K562 (cell line): Measurements from ENCODE around the gene SLC3A2. TPM values are rescaled to one million over a fixed set of nuclear protein-coding genes. Genes with fewer than 3 reads are reported as not detected.

Experiments
- BHLHE40 ChIP-seq: IDR thresholded peaks from 2 replicates; pipeline ENCODE4 v1.6.1; 2011; ENCODE audit warnings: low read length, improper control_type of control experiment
- CHD7 ChIP-seq: fragments of 200-600 bp; sonication (generic); IDR thresholded peaks from one replicate; pipeline ENCODE4 v1.6.1; 2012; ENCODE audit warnings: mild to moderate bottlenecking, low read depth, low read length, inconsistent platforms
- CUX1 ChIP-seq: fragments of 200-800 bp; sonication (Bioruptor generic); IDR thresholded peaks from 2 replicates; pipeline ENCODE4 v1.6.1; 2016; ENCODE audit warnings: missing genetic modification characterization, missing compliant biosample characterization
- DPF2 ChIP-seq: fragments of 450-650 bp; IDR thresholded peaks from 2 replicates; pipeline ENCODE4 v1.6.1; 2016
- ETV5 ChIP-seq: sonication (generic); formaldehyde crosslinking; IDR thresholded peaks from 2 replicates; pipeline ENCODE4 v1.4.0; 2020; ENCODE audit warnings: low read depth, mild to moderate bottlenecking, missing genetic modification reagents
- MEF2A ChIP-seq: IDR thresholded peaks from 2 replicates; pipeline ENCODE4 v1.6.1; 2011; ENCODE audit warnings: low read depth, mild to moderate bottlenecking, low read length, moderate library complexity; ENCODE audit not compliant: control insufficient read depth
- NCOA2 ChIP-seq, 2 experiments: fragments of 450-650 bp; IDR thresholded peaks; 2 replicates each; pipeline ENCODE4 v1.6.1; 2018; ENCODE audit warnings: mild to moderate bottlenecking in 2 of 2, moderate library complexity in 1 of 2; ENCODE audit not compliant: partially characterized antibody in 2 of 2
- POLR2B ChIP-seq: fragments of 450-650 bp; IDR thresholded peaks from 2 replicates; pipeline ENCODE4 v1.6.1; 2018; ENCODE audit warnings: low read depth; ENCODE audit not compliant: partially characterized antibody
- ZBTB8A ChIP-seq: fragments of 450-650 bp; IDR thresholded peaks from 2 replicates; pipeline ENCODE4 v1.6.1; 2018; ENCODE audit warnings: mild to moderate bottlenecking, moderate library complexity; ENCODE audit not compliant: partially characterized antibody
- ZNF175 ChIP-seq: fragments of 200-800 bp; sonication (Bioruptor generic); IDR thresholded peaks from 2 replicates; pipeline ENCODE4 v1.6.1; 2016; ENCODE audit warnings: low read depth, mild to moderate bottlenecking, missing genetic modification characterization, missing compliant biosample characterization
- polyA plus RNA-seq, 8 experiments: library from polyadenylated mRNA; depleted of rRNA in 4 of 8; stranded (reverse) in 5 of 8; unstranded in 3 of 8; fragments of >200 nt; fragmentation: Nextera tagmentation in 2 of 8; fragmentation: Illumina TruSeq in 1 of 8; extraction: Ambion mirVana in 2 of 8; extraction: Trizol in 1 of 8; gene quantifications; 2 replicates each; pipeline versions ENCODE4 v1.2.1 to v1.2.3, GENCODE V29; 2011 to 2014; ENCODE audit warnings: inconsistent platforms in 1 of 8, missing spikeins in 1 of 8
- total RNA-seq, 7 experiments: library from RNA; depleted of rRNA in 6 of 7; stranded (reverse); fragments of >200 nt in 6 of 7; fragmentation: Illumina TruSeq in 2 of 7; extraction: Trizol in 2 of 7; gene quantifications; 2 replicates each; pipeline versions ENCODE4 v1.2.1 to v1.2.3, GENCODE V29; 2011 to 2021; ENCODE audit warnings: low replicate concordance in 1 of 7

The SLC3A2 gene
- total and polyA plus RNA-seq, 9 of the 15 experiments (the other 6 are each of a cell fraction or from before 2014, with no cell fraction given) = 20.0 to 296 (median 214) TPM

GRCh38 chr11:62839050-62839945 lies 41.4 kb upstream of the SLC3A2 start, which contains the start of gene WDR74 (continued):
- TF ChIP-seq ZBTB8A = no peak
- no peak for TF ChIP-seq CUX1
- peak; percentile 48 for TF ChIP-seq BHLHE40
- no peak for TF ChIP-seq NCOA2 (IDR thresholded peaks at IDR 0.05; ENCODE audit: partially characterized antibody in 2 of 2)
- TF ChIP-seq MEF2A = no peak
- TF ChIP-seq ZNF175 (CRISPR knock-in tag) = no peak
- no peak for TF ChIP-seq CHD7
- no peak for TF ChIP-seq DPF2
- TF ChIP-seq ETV5 (CRISPR knock-in tag) = 0 out of 2 replicates have a peak, but pooled peaks have one; percentile 55
- peak; percentile 70 for TF ChIP-seq POLR2B
